OCI-LY1 (cell line): Measurements from ENCODE around the gene LRMDA.

ENCODE experiments used
- H2AFZ ChIP-seq: fragments of 200-600 bp; sonication (generic), shearing (Covaris generic); 2 replicates; pipeline ENCODE4 v1.6.0; 2014; ENCODE audit warnings: antibody characterized with exemption, mild to moderate bottlenecking, low read length
- H3F3A ChIP-seq: fragments of 200-600 bp; sonication (generic), shearing (Covaris generic); 2 replicates; pipeline ENCODE4 v1.6.0; 2014; ENCODE audit warnings: mild to moderate bottlenecking, antibody characterized with exemption, low read length, moderate library complexity; ENCODE audit not compliant: insufficient read depth
- H3K27ac ChIP-seq: fragments of 200-600 bp; sonication (generic); 2 replicates; pipeline ENCODE4 v1.5.1; 2014; ENCODE audit warnings: low read length, mixed run types, mild to moderate bottlenecking, low read depth; ENCODE audit not compliant: poor library complexity, severe bottlenecking
- H3K27me3 ChIP-seq: fragments of 200-600 bp; sonication (generic); 2 replicates; pipeline ENCODE4 v1.6.0; 2014; ENCODE audit warnings: antibody characterized with exemption, mild to moderate bottlenecking, low read length, moderate library complexity; ENCODE audit not compliant: insufficient read depth
- H3K36me3 ChIP-seq: fragments of 200-600 bp; sonication (generic); 2 replicates; pipeline ENCODE4 v1.6.1; 2014; ENCODE audit warnings: mild to moderate bottlenecking, antibody characterized with exemption, low read length, moderate library complexity, mixed read lengths; ENCODE audit not compliant: insufficient read depth
- H3K4me1 ChIP-seq: fragments of 200-600 bp; sonication (generic); 2 replicates; pipeline ENCODE4 v1.5.1; 2014; ENCODE audit warnings: mild to moderate bottlenecking, low read length, moderate library complexity; ENCODE audit not compliant: insufficient read depth, severe bottlenecking
- H3K4me2 ChIP-seq: fragments of 200-600 bp; sonication (generic), shearing (Covaris generic); 2 replicates; pipeline ENCODE4 v1.6.1; 2014; ENCODE audit warnings: low read length
- H3K4me3 ChIP-seq: fragments of 200-600 bp; sonication (generic); 2 replicates; pipeline ENCODE4 v1.5.1; 2014; ENCODE audit warnings: low read length, low read depth, mild to moderate bottlenecking, mixed read lengths; ENCODE audit not compliant: poor library complexity, severe bottlenecking
- H3K79me2 ChIP-seq: fragments of 200-600 bp; shearing (Covaris generic); 2 replicates; pipeline ENCODE4 v1.6.1; 2016; ENCODE audit warnings: mixed run types, low read length, mixed read lengths; ENCODE audit not compliant: insufficient read depth
- H3K9ac ChIP-seq: fragments of 200-600 bp; sonication (generic), shearing (Covaris generic); 2 replicates; pipeline ENCODE4 v1.6.1; 2014; ENCODE audit warnings: mild to moderate bottlenecking, low read length, mixed read lengths
- H3K9me2 ChIP-seq: fragments of 200-600 bp; sonication (generic), shearing (Covaris generic); 2 replicates; pipeline ENCODE4 v1.6.1; 2014; ENCODE audit warnings: low read depth, mild to moderate bottlenecking, low read length, mixed read lengths
- H3K9me3 ChIP-seq: fragments of 200-600 bp; shearing (Covaris generic); 2 replicates; pipeline ENCODE4 v1.6.1; 2014; ENCODE audit warnings: low read length, mixed read lengths
- H4K20me1 ChIP-seq: fragments of 200-600 bp; sonication (generic), shearing (Covaris generic); 2 replicates; pipeline ENCODE4 v1.6.0; 2016; ENCODE audit warnings: mild to moderate bottlenecking, low read length; ENCODE audit not compliant: insufficient read depth
- EZH2 ChIP-seq: fragments of 200-600 bp; sonication (generic), shearing (Covaris generic); IDR thresholded peaks from 2 replicates; pipeline ENCODE4 v1.8.0; 2017; ENCODE audit warnings: borderline replicate concordance, mixed run types, mild to moderate bottlenecking, antibody characterized with exemption, low read length, moderate library complexity, mixed read lengths
- TF ChIP-seq, protein P1 (sequence below): fragments of 200-600 bp; sonication (generic), shearing (Covaris generic); IDR thresholded peaks from 2 replicates; pipeline ENCODE4 v1.5.1; 2017; ENCODE audit warnings: mild to moderate bottlenecking, antibody characterized with exemption, low read length, moderate library complexity, mixed read lengths

LRMDA gene

DNA sequence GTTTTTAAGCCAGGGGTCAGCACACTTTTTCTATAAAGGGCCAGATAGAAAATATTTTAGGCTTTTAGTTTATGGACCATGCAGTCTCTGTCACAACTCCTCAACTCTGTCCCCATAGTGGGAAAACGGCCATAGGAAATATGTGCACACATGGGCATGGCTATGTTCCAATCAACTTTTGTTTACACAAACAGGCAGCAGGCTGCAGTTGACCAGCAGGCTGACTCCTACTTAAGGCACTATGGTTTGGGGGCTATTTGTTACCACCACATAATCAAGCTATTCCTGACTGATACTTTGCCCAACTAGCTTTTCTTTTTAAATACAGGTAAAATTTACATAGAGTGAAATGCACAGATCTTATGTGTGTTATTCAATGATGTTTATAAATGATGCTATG lies 362.4 kb downstream of the LRMDA start:
- no peaks in the 10 kb centered on the region for H3K36me3 ChIP-seq
- no peaks in the 10 kb centered on the region for H3K79me2 ChIP-seq
- H2AFZ ChIP-seq = no peak overlapping the region
- TF ChIP-seq, protein P1, sequence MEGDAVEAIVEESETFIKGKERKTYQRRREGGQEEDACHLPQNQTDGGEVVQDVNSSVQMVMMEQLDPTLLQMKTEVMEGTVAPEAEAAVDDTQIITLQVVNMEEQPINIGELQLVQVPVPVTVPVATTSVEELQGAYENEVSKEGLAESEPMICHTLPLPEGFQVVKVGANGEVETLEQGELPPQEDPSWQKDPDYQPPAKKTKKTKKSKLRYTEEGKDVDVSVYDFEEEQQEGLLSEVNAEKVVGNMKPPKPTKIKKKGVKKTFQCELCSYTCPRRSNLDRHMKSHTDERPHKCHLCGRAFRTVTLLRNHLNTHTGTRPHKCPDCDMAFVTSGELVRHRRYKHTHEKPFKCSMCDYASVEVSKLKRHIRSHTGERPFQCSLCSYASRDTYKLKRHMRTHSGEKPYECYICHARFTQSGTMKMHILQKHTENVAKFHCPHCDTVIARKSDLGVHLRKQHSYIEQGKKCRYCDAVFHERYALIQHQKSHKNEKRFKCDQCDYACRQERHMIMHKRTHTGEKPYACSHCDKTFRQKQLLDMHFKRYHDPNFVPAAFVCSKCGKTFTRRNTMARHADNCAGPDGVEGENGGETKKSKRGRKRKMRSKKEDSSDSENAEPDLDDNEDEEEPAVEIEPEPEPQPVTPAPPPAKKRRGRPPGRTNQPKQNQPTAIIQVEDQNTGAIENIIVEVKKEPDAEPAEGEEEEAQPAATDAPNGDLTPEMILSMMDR = no peak
- no peak for TF ChIP-seq EZH2
- H3K4me3 ChIP-seq = no peak overlapping the region
- no peaks in the 10 kb centered on the region for H3K27me3 ChIP-seq
- no peaks in the 10 kb centered on the region for H4K20me1 ChIP-seq
- no peaks in the 10 kb centered on the region for H3K9me2 ChIP-seq
- H3K9me3 ChIP-seq = no peaks in the 10 kb centered on the region
- H3K4me1 ChIP-seq = no peaks in the 10 kb centered on the region
- H3K27ac ChIP-seq = no peak overlapping the region
- H3K4me2 ChIP-seq = no peak overlapping the region
- H3F3A ChIP-seq = no peaks in the 10 kb centered on the region
- no peak overlapping the region for H3K9ac ChIP-seq

DNA sequence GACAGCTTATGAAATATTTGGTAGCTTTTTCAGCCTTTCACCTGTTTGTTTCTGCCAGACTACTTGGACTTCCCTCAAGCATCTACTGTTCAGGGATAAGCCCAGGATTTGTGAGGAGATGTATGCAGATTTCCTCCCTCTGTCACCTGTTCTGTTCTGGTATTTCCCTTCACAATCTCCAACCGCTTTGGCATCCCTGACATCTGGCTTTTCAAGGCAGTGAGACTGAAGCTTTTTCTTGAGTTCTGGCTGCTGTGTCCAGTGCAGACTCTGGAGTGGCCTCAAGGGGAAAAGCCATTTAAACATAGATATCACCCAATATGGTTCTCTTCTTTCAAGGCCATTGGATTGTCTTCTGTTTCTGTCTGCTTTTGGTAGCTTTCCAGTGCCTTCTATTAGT lies 369.7 kb downstream of the LRMDA start:
- no peaks in the 10 kb centered on the region for H3K79me2 ChIP-seq
- no peaks in the 10 kb centered on the region for H3K27me3 ChIP-seq
- no peak overlapping the region for H3K4me3 ChIP-seq
- no peak overlapping the region for H3K9ac ChIP-seq
- no peaks in the 10 kb centered on the region for H3K36me3 ChIP-seq
- TF ChIP-seq, protein P1 = no peak
- no peak for TF ChIP-seq EZH2
- no peaks in the 10 kb centered on the region for H3F3A ChIP-seq
- H2AFZ ChIP-seq = no peak overlapping the region
- H3K4me1 ChIP-seq = no peaks in the 10 kb centered on the region
- no peaks in the 10 kb centered on the region for H4K20me1 ChIP-seq
- H3K9me3 ChIP-seq = no peaks in the 10 kb centered on the region
- no peaks in the 10 kb centered on the region for H3K9me2 ChIP-seq
- no peak overlapping the region for H3K27ac ChIP-seq
- no peak overlapping the region for H3K4me2 ChIP-seq

- H3K9ac ChIP-seq = no peak overlapping the region
- H3K9me2 ChIP-seq = no peaks in the 10 kb centered on the region
- no peak overlapping the region for H3K4me3 ChIP-seq
- H4K20me1 ChIP-seq = no peaks in the 10 kb centered on the region
- no peak overlapping the region for H3K27ac ChIP-seq
- no peaks in the 10 kb centered on the region for H3K4me1 ChIP-seq
- no peaks in the 10 kb centered on the region for H3K27me3 ChIP-seq
- H3K36me3 ChIP-seq = no peaks in the 10 kb centered on the region
- no peaks in the 10 kb centered on the region for H3F3A ChIP-seq
- TF ChIP-seq, protein P1 = no peak
- no peak for TF ChIP-seq EZH2
- no peaks in the 10 kb centered on the region for H3K79me2 ChIP-seq
- H3K4me2 ChIP-seq = no peak overlapping the region
- H3K9me3 ChIP-seq = no peaks in the 10 kb centered on the region
- H2AFZ ChIP-seq = no peak overlapping the region
Observed at GRCh38 chr10:75801661-75802060, 370.2 kb downstream of the LRMDA start.
